ENCODE data around the gene ZFAND2A. TPM values are rescaled to one million over a fixed set of nuclear protein-coding genes. Genes with fewer than 3 reads are reported as not detected.

ZFAND2A gene
- total RNA-seq, 1 experiment from 2014 or later: 13.7 TPM

GRCh38 chr7:1200045-1200444 is 40.0 kb upstream of the ZFAND2A start:
- Mint-ChIP-seq H3K4me1 (no peaks in the 10 kb centered on the region), H3K27me3 (ENCODE audit: low read depth) (peaks cover 24% of the 10 kb centered on the region), H3K27ac (no peak overlapping the region), H3K9me3 (peaks cover 0 to 3% of the 10 kb centered on the region in 2 experiments; a peak in 2 of 5 replicates), H3K4me3 (no peak overlapping the region), H3K36me3 (ENCODE audit: insufficient read depth in 1 of 3, low read depth in 3 of 3) (no peaks in the 10 kb centered on the region)
- no peak overlapping the region for H2BK15ac ChIP-seq (ENCODE audit: low read depth, low read length)
- H2AFZ ChIP-seq (ENCODE audit: low read length): no peak overlapping the region
- H3K56ac ChIP-seq (ENCODE audit: insufficient read length, low read depth, low read length): no peak overlapping the region
- no peaks in the 10 kb centered on the region for H3K4me1 ChIP-seq (ENCODE audit: insufficient read depth, low read length)
- H4K5ac ChIP-seq (ENCODE audit: insufficient read length, low read depth, low read length): no peak overlapping the region
- no peak overlapping the region for H2BK12ac ChIP-seq (ENCODE audit: insufficient read length, low read depth, low read length)
- H3K4me2 ChIP-seq (ENCODE audit: insufficient read depth, insufficient read length, low read length): no peak overlapping the region
- TF ChIP-seq CTCF (conservative IDR thresholded peaks at IDR 0.05): no peak
- no peaks in the 10 kb centered on the region for H3K27me3 ChIP-seq (ENCODE audit: insufficient read depth, low read length)
- no peak overlapping the region for H4K8ac ChIP-seq (replicated peaks; ENCODE audit: insufficient read length, low read depth, low read length)
- no peak overlapping the region for H2AK5ac ChIP-seq (ENCODE audit: insufficient read length, low read length)
- H4K20me1 ChIP-seq (ENCODE audit: control insufficient read depth, insufficient read depth, insufficient read length): no peaks in the 10 kb centered on the region
- no peak overlapping the region for H3K4ac ChIP-seq (ENCODE audit: low read depth, low read length)
- no peak overlapping the region for H3T11ph ChIP-seq (ENCODE audit: low read length)
- DNase-seq: no peak
- H2BK5ac ChIP-seq (ENCODE audit: insufficient read length, low read length): no peak overlapping the region
- H3K14ac ChIP-seq (ENCODE audit: insufficient read depth, low read length): no peak overlapping the region
- no peak overlapping the region for H3K23ac ChIP-seq (ENCODE audit: insufficient read length, low read depth, low read length)
- H4K91ac ChIP-seq (ENCODE audit: insufficient read length, low read depth, low read length): no peak overlapping the region
- WGBS (ENCODE audit: extremely low coverage, insufficient read length, low lambda C conversion rate): no CpG with 5 or more reads among the region's 19 CpGs
- H3K79me2 ChIP-seq (ENCODE audit: insufficient read depth, low read length): no peaks in the 10 kb centered on the region
- H3K79me1 ChIP-seq (ENCODE audit: insufficient read depth, low read depth, low read length, poor library complexity, severe bottlenecking): no peaks in the 10 kb centered on the region
- H3K9ac ChIP-seq (ENCODE audit: extremely low read depth, insufficient read length, low read length): no peak overlapping the region
- no peaks in the 10 kb centered on the region for H3K23me2 ChIP-seq (ENCODE audit: insufficient read length, low read depth, low read length, poor library complexity, severe bottlenecking)
- no peak overlapping the region for H3K18ac ChIP-seq (ENCODE audit: insufficient read length, low read depth, low read length)
- no peak overlapping the region for H2BK20ac ChIP-seq (ENCODE audit: low read depth, low read length, poor library complexity, severe bottlenecking)
- H2BK120ac ChIP-seq (ENCODE audit: low read depth, low read length, poor library complexity, severe bottlenecking): no peak overlapping the region
- no peak overlapping the region for H3K27ac ChIP-seq (ENCODE audit: insufficient read length, low read depth, low read length)
- no peaks in the 10 kb centered on the region for H3K9me3 ChIP-seq (ENCODE audit: control insufficient read depth, low read depth, low read length)

Data from H9 (cell line).